Suprapubic skin (tissue), 4 donors: Measurements from ENCODE around the gene ACTMAP. TPM values are rescaled to one million over a fixed set of nuclear protein-coding genes. Genes with fewer than 3 reads are reported as not detected.
A peak's percentile ranks its signal among the peaks of the same experiment; 100 is the strongest.

ENCODE experiments used
- DNase-seq, 2 donors: peaks; one replicate each; pipeline ENCODE4 v3.0.0-alpha.2; 2019; ENCODE audit warnings: low spot score in 2 of 2
- H3K27ac ChIP-seq: fragments of 200-600 bp; sonication (generic); one replicate; pipeline ENCODE4 v1.5.1; 2019
- H3K27me3 ChIP-seq: fragments of 200-600 bp; sonication (generic); one replicate; pipeline ENCODE4 v1.5.1; 2019
- H3K36me3 ChIP-seq: fragments of 200-600 bp; sonication (generic); one replicate; pipeline ENCODE4 v1.5.1; 2019
- H3K4me1 ChIP-seq: fragments of 200-600 bp; sonication (generic); one replicate; pipeline ENCODE4 v1.5.1; 2019
- H3K4me3 ChIP-seq: fragments of 200-600 bp; sonication (generic); one replicate; pipeline ENCODE4 v1.5.1; 2019; ENCODE audit warnings: mild to moderate bottlenecking
- H3K9me3 ChIP-seq: fragments of 200-600 bp; sonication (generic); one replicate; pipeline ENCODE4 v1.5.1; 2019
- EP300 ChIP-seq: sonication (generic); formaldehyde crosslinking; IDR thresholded peaks from one replicate; pipeline ENCODE4 v1.6.1; 2017; ENCODE audit warnings: antibody characterized with exemption
- POLR2A ChIP-seq, 2 donors: fragments of 450-650 bp; IDR thresholded peaks; one replicate each; pipeline ENCODE4 v1.6.1; 2017; ENCODE audit warnings: antibody characterized with exemption in 2 of 2, mild to moderate bottlenecking in 2 of 2, moderate library complexity in 2 of 2
- POLR2AphosphoS5 ChIP-seq, 3 donors: sonication (generic); formaldehyde crosslinking; IDR thresholded peaks; one replicate each; pipeline ENCODE4 v1.6.1; 2017; ENCODE audit warnings: antibody characterized with exemption in 3 of 3
- WGBS: methylation state at CpG from one replicate; pipeline ENCODE4 v1.1.5; 2018; 5-methylcytosine and 5-hydroxymethylcytosine counted together
- total RNA-seq, 4 donors: library from RNA; depleted of rRNA; stranded (reverse); fragments of >200 nt; gene quantifications; one replicate each; pipeline ENCODE4 v1.1.0, GENCODE V29; 2016
- TF ChIP-seq, protein P1 (sequence below), 2 donors: fragments of 200-600 bp in 1 of 2; fragments of 450-650 bp in 1 of 2; sonication (generic) in 1 of 2; IDR thresholded peaks; one replicate each; pipeline ENCODE4 v1.5.1; 2016 to 2019; ENCODE audit warnings: antibody characterized with exemption in 2 of 2, mild to moderate bottlenecking in 1 of 2, moderate library complexity in 1 of 2

Gene ACTMAP
- total RNA-seq, 4 donors from 2014 or later, result 3.8 to 9.9 (median 5.4) TPM

DNA sequence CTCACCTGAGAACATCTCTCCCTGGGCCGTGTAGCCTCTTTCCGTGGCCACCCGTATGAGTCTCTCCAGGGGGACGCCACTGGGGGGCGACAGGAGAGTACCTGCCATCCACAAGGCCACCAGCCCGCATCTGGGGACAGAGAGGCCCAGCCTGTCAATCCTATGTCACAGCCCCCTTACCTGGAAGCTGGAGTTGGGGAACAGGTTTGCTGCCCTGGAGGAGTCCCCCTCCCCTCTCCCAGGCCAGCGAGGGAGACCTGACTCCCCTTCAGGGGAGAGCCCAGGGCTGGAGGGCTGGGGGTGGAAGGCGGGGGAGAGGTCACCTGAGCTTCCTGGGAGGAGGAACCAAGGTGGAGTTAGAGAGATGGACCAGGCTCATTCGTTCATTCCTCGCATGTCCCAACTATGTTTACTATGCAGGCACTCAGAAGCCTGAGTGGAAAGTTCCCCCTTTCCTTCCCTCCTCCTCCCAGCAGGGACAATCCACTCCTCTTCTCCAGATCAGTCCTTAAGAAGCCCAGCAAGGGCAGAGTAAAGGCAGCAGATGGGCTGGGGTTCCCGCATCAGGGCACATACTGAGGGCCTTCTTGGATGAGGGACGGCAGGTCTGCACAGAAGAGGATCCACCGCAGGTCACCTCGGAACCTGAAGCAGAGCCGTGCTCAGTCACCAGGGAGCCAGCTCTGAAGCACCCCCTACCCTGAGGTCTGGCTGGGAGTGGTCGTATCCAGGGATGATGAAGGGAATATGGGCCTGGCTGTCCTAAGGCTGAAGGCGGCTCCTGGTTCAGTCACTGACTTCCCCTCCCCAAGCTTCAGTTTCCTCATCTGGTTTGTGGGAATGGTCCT is 5.5 kb downstream of the ACTMAP start:
- TF ChIP-seq POLR2A (IDR thresholded peaks at IDR 0.05) (no peak), EP300 (no peak), POLR2AphosphoS5 (IDR thresholded peaks at IDR 0.05) (no peak)
- TF ChIP-seq, protein P1, sequence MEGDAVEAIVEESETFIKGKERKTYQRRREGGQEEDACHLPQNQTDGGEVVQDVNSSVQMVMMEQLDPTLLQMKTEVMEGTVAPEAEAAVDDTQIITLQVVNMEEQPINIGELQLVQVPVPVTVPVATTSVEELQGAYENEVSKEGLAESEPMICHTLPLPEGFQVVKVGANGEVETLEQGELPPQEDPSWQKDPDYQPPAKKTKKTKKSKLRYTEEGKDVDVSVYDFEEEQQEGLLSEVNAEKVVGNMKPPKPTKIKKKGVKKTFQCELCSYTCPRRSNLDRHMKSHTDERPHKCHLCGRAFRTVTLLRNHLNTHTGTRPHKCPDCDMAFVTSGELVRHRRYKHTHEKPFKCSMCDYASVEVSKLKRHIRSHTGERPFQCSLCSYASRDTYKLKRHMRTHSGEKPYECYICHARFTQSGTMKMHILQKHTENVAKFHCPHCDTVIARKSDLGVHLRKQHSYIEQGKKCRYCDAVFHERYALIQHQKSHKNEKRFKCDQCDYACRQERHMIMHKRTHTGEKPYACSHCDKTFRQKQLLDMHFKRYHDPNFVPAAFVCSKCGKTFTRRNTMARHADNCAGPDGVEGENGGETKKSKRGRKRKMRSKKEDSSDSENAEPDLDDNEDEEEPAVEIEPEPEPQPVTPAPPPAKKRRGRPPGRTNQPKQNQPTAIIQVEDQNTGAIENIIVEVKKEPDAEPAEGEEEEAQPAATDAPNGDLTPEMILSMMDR (IDR thresholded peaks at IDR 0.05), result no peak
- H3K27me3 ChIP-seq, result no peaks in the 10 kb centered on the region
- 82% methylated on average over 10 of the region's 17 CpGs for WGBS
- no peak for DNase-seq
- no peak overlapping the region for H3K4me3 ChIP-seq
- no peak overlapping the region for H3K27ac ChIP-seq
- H3K4me1 ChIP-seq, result peaks cover 40% of the 10 kb centered on the region
- H3K9me3 ChIP-seq, result no peaks in the 10 kb centered on the region
- peaks cover 7% of the 10 kb centered on the region for H3K36me3 ChIP-seq

DNA sequence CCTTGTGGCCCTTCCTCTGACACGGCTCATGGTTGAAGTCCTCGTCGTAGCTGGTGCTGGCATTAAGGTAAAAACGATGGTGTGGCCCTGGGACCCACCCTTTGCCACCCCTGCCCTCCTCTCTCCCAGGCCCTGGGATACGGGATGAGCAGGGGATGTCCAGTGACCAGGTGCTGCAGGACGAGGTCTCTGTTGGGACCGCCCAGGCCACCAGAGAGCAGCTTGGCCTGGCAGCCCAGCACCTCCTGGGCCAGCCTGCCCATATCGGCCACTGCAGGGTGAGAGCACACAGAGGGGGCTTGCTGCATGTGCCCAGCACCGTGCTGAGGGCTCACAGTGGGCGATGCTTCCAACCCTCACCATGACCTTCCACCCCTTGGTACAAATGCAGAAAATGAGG is 6.4 kb downstream of the ACTMAP start:
- Histone ChIP-seq H3K36me3 (peaks cover 16% of the 10 kb centered on the region), H3K27me3 (no peaks in the 10 kb centered on the region), H3K4me1 (peaks cover 40% of the 10 kb centered on the region), H3K9me3 (no peaks in the 10 kb centered on the region), H3K27ac (no peak overlapping the region), H3K4me3 (no peak overlapping the region)
- TF ChIP-seq POLR2A (IDR thresholded peaks at IDR 0.05), result no peak
- TF ChIP-seq, protein P1 (IDR thresholded peaks at IDR 0.05), result no peak
- no peak for TF ChIP-seq EP300
- TF ChIP-seq POLR2AphosphoS5 (IDR thresholded peaks at IDR 0.05), result no peak
- DNase-seq, result no peak
- WGBS, result 94% methylated on average over 5 of the region's 10 CpGs

DNA sequence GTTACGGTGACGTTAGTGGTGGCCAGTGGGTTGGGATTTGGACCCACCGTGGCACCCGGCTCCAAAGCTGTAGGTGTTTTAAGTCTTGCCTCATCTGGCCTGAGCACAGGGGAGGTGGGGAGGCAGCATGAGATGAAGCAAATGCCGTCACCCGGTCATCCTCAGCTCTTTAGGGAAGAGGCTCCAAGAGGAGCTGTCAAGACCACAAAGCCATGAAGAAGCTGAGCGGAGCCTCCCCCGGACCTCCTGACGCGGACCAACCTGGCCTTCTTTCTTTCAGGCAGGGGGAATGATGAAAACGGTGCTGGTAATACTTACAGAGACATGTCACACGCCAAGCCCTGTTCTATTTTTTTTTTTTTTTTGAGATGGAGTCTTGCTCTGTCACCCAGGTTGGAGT is 7.4 kb downstream of the ACTMAP start:
- Histone ChIP-seq H3K27ac (no peak overlapping the region), H3K36me3 (peaks cover 26% of the 10 kb centered on the region), H3K9me3 (no peaks in the 10 kb centered on the region), H3K4me3 (no peak overlapping the region), H3K4me1 (peaks cover 33% of the 10 kb centered on the region), H3K27me3 (no peaks in the 10 kb centered on the region)
- no peak for DNase-seq
- 88% methylated on average over 8 of the region's 12 CpGs for WGBS
- TF ChIP-seq POLR2AphosphoS5 (IDR thresholded peaks at IDR 0.05) (no peak), EP300 (no peak), POLR2A (IDR thresholded peaks at IDR 0.05) (no peak)
- TF ChIP-seq, protein P1 (IDR thresholded peaks at IDR 0.05), result no peak

DNA sequence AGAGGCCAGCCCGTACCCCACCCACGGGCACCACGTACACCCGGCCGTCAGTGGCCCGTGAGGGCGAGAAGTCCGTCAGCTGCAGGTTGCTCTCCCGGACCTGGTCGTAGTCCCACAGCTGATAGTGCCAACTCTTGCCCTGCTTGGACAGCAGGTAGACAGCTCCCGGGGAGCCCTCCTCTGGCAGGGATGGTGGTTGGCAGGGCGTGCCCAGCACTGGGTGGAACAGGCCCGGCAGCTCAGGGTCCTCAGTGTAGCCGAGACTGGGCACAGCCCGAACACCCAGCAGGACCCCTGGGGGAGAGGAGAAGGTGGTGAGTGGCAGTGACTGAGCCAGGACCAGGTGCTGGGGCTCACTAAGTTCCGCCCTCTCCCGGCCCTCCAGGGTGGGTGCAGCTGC is 7.8 kb downstream of the ACTMAP start:
- no peak for DNase-seq
- WGBS, result 95% methylated on average over 10 of the region's 17 CpGs
- Histone ChIP-seq H3K27ac (no peak overlapping the region), H3K27me3 (no peaks in the 10 kb centered on the region), H3K9me3 (no peaks in the 10 kb centered on the region), H3K4me3 (no peak overlapping the region), H3K4me1 (peaks cover 33% of the 10 kb centered on the region), H3K36me3 (peaks cover 30% of the 10 kb centered on the region)
- TF ChIP-seq POLR2AphosphoS5 (IDR thresholded peaks at IDR 0.05) (no peak), POLR2A (IDR thresholded peaks at IDR 0.05) (no peak), EP300 (no peak)
- TF ChIP-seq, protein P1 (IDR thresholded peaks at IDR 0.05), result no peak

DNA sequence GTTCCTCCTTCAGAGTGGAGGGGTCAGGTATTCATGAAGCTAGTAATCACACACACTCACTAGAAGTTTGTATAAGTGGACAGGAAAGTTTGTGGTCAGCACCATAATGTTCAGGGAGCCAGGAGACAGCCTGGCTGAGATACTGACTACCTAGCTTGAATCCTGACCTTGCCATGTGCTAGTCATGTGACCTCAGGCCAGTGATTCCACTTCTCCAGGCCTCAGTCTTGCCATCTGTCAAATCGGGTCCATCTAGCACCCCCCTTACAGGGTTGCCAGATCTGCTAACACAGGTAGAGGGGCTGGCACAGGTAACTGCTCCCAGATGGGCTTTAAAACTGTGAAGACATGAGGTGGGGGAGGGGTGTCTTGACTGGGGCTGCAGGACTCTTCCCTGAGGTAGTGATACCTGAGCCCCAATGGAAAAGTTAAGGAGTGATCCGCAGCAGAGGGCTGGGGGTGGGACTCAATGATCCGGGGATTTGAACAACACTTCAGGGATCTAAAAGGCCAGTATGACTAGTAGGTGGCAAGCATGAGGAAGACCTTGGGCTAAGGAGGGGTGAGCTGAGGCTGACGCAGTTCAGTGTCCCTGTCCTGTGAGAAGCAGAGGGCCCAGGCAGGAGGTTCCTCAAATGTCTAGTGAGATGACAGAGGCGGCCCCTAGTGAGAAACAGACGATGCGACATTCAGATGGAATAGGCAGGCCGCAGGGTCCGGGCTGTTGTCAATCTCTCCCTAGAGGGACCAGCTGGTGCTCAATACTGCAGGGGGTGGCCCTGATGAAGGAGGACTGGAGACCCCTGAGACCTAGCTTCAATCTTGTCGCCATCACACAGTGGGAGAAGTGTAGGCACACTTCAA is 8.5 kb downstream of the ACTMAP start:
- peak overlapping the region; percentile 92 for H3K27ac ChIP-seq
- no peaks in the 10 kb centered on the region for H3K27me3 ChIP-seq
- H3K36me3 ChIP-seq, result peaks cover 37% of the 10 kb centered on the region
- H3K4me1 ChIP-seq, result peaks cover 33% of the 10 kb centered on the region
- H3K4me3 ChIP-seq, result no peak overlapping the region
- DNase-seq, result no peak
- WGBS, result 90% methylated on average over 10 of the region's 10 CpGs
- H3K9me3 ChIP-seq, result no peaks in the 10 kb centered on the region
- no peak for TF ChIP-seq POLR2A (IDR thresholded peaks at IDR 0.05)
- TF ChIP-seq, protein P1 (IDR thresholded peaks at IDR 0.05), result no peak
- TF ChIP-seq EP300, result no peak
- TF ChIP-seq POLR2AphosphoS5 (IDR thresholded peaks at IDR 0.05), result no peak
